NCI-H146 treated with DMSO at 0.1 percent for 48 hours (cell line): Measurements from ENCODE around the gene MUCL3.
"Not testable (repeated sequence)": the region's sequence is repeated elsewhere in the genome, so short reads cannot be mapped to it uniquely, and the experiment has no call there.

Source experiments
- DNase-seq: peaks from one replicate; lab custom pipeline; 2025; ENCODE audit not compliant: unreplicated experiment; lab: John Stamatoyannopoulos, UW

The MUCL3 gene

DNA sequence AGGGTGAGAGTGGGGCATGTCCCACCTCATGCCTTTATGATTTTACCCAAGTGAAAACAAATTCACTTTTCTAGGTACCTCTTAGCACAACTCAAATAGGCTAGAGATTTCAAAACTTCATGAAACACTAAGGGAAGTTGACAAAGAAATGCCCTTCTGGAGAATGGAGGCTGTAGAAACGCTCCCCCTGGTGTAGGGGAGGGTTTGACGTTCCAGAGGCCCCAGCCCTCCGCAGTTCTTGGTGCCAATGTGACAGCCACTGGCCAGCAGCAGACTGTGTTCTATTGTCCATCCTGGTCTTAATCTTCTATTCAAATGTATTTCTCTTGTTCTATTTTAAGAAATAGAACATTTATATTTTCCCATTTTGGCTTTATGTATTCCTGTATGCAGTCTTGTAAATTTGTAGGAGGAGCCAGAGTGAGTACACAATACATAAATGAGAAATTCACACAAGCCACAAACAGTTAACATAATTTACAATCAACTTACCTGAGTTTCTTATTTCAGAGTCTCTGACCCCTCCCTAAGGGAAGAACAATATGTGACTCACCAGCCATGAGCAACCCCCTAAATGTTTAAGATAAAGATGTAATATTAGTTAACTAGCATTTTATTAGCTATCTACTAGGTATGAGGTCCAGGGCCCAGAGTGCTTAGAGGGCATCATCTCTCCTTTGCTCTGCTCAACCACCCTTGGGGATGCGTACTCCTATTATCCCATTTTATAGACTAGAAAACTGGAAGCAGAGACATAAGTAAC, 33.9 kb downstream of the MUCL3 start:
- no peak for DNase-seq

- no peak for DNase-seq
These were observed 38.4 kb downstream of the MUCL3 start for GRCh38 chr6:30979141-30979540.

- no peak for DNase-seq
These were observed 38.9 kb downstream of the MUCL3 start for GRCh38 chr6:30979690-30980089.

- no peak for DNase-seq
These were observed 41.4 kb downstream of the MUCL3 start for GRCh38 chr6:30981942-30982772.

GRCh38 chr6:30983439-30983838, 42.7 kb downstream of the MUCL3 start, which contains the start of gene MUC21:
MUC21 (plus strand) TSS chr6:30983718; CDS start chr6:30983959, 241 bp downstream.
- DNase-seq, result no peak

- no peak for DNase-seq
These were observed 44.7 kb downstream of the MUCL3 start for GRCh38 chr6:30985490-30985889.

- DNase-seq, result no peak
These were observed 46.5 kb downstream of the MUCL3 start for GRCh38 chr6:30987304-30987703.

- DNase-seq, result no peak
These were observed 47.5 kb downstream of the MUCL3 start for GRCh38 chr6:30988209-30988825.

GRCh38 chr6:30990422-30991086, 49.8 kb downstream of the MUCL3 start:
- no peak for DNase-seq

DNA sequence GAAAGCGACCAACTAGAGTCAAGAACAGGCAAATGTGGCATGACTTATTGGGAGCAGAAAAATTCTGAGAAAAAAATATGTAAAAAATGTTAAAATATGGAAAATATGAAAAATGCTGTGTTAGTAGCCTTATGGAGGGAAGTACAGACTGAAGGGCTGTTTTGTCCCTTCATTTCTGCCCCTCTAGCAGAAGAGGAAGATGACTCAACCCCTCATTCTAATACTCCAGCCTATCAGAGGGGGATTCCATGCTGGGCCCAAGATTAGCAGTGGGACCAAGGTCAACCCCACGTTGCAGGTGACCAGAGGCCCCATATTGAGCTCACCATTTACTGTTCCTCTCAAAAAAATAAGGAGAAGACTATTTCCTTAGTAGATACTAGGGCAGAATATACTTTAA, 51.1 kb downstream of the MUCL3 start:
- no peak for DNase-seq

- no peak for DNase-seq
These were observed 56.5 kb downstream of the MUCL3 start for GRCh38 chr6:30997301-30997700.

GRCh38 chr6:30998785-30999184, 58.0 kb downstream of the MUCL3 start:
- DNase-seq, result no peak

GRCh38 chr6:31000067-31000860, 59.5 kb downstream of the MUCL3 start:
- not testable (repeated sequence) for DNase-seq

GRCh38 chr6:31001281-31001888, 60.6 kb downstream of the MUCL3 start:
- no peak for DNase-seq

GRCh38 chr6:31002471-31002870, 61.7 kb downstream of the MUCL3 start:
- DNase-seq, result no peak
